VCaP (cell line): ENCODE measurements around the gene PGD.

ENCODE experiments used
- H3K27ac ChIP-seq: fragments of 450-650 bp; 2 replicates; pipeline ENCODE4 v1.5.1; 2017
- CTCF ChIP-seq: fragments of 450-650 bp; conservative IDR thresholded peaks from 2 replicates; pipeline ENCODE4 v1.5.1; 2017; ENCODE audit warnings: mild to moderate bottlenecking, moderate library complexity

The PGD gene

GRCh38 chr1:10377365-10378029, 21.4 kb upstream of the PGD start:
- H3K27ac ChIP-seq = peak overlapping the region; percentile 57
- TF ChIP-seq CTCF = peak; percentile 82

GRCh38 chr1:10378081-10378841, 20.6 kb upstream of the PGD start:
- no peak for TF ChIP-seq CTCF
- H3K27ac ChIP-seq = peak overlapping the region; percentile 57

GRCh38 chr1:10379101-10379620, 19.7 kb upstream of the PGD start:
- peak overlapping the region; percentile 57 for H3K27ac ChIP-seq
- no peak for TF ChIP-seq CTCF

GRCh38 chr1:10379676-10380075, 19.2 kb upstream of the PGD start:
- peak overlapping the region; percentile 57 for H3K27ac ChIP-seq
- no peak for TF ChIP-seq CTCF

- no peak for TF ChIP-seq CTCF
- peak overlapping the region; percentile 57; the same call in 1 of the 2 replicates for H3K27ac ChIP-seq
These were observed 18.1 kb upstream of the PGD start for GRCh38 chr1:10380594-10381275.

GRCh38 chr1:10383630-10384029, 15.2 kb upstream of the PGD start:
- no peak for TF ChIP-seq CTCF
- no peak overlapping the region for H3K27ac ChIP-seq

GRCh38 chr1:10384219-10384618, 14.6 kb upstream of the PGD start:
- TF ChIP-seq CTCF = no peak

More at GRCh38 chr1:10384219-10384618, 14.6 kb upstream of the PGD start:
- H3K27ac ChIP-seq = no peak overlapping the region
